Upper lobe of left lung (tissue), 4 donors: ENCODE data around the gene FOXP1.

Experiments used
- CTCF ChIP-seq, 6 experiments: fragments of 450-650 bp in 4 of 6; fragments of 200-600 bp in 2 of 6; sonication (generic) in 2 of 6; IDR thresholded peaks; one replicate each; pipeline ENCODE4 v1.5.1; 2016 to 2019; ENCODE audit warnings: antibody characterized with exemption in 6 of 6
- EP300 ChIP-seq, 4 donors: sonication (generic); formaldehyde crosslinking; IDR thresholded peaks; one replicate each; pipeline ENCODE4 v1.5.1; 2017; ENCODE audit warnings: antibody characterized with exemption in 4 of 4, control low read depth in 2 of 4

GRCh38 chr3:71304247-71304646 lies 279.3 kb downstream of the FOXP1 start:
- TF ChIP-seq CTCF (IDR thresholded peaks at IDR 0.05) (no peak), EP300 (IDR thresholded peaks at IDR 0.05) (no peak)
